Aorta (tissue), 5 donors: ENCODE measurements around the gene MACROD1. TPM values are rescaled to one million over a fixed set of nuclear protein-coding genes. Genes with fewer than 3 reads are reported as not detected.

ENCODE experiments used
- ATAC-seq: fragments of 200-7000 bp; cut with Tn5 transposase; one replicate; pipeline ENCODE4 v1.9.1; 2022; ENCODE audit warnings: moderate library complexity; ENCODE audit not compliant: low FRiP score
- DNase-seq, 2 donors: peaks; one replicate each; pipeline ENCODE4 v3.0.0-alpha.2; 2020
- H3K27ac ChIP-seq, 2 donors: one replicate each; pipeline ENCODE4 v1.5.1; 2013; ENCODE audit warnings: low read length in 2 of 2, mild to moderate bottlenecking in 2 of 2, moderate library complexity in 2 of 2, control low read depth in 1 of 2, inconsistent platforms in 1 of 2, low read depth in 1 of 2
- H3K27me3 ChIP-seq, 2 donors: one replicate each; pipeline ENCODE4 v1.6.1; 2013; ENCODE audit warnings: control low read depth in 1 of 2, low read length in 1 of 2, mild to moderate bottlenecking in 1 of 2, moderate library complexity in 1 of 2; ENCODE audit not compliant: insufficient read depth in 2 of 2, control insufficient read depth in 1 of 2
- H3K36me3 ChIP-seq, 2 donors: one replicate each; pipeline ENCODE4 v1.6.1; 2013; ENCODE audit warnings: control low read depth in 1 of 2, low read length in 1 of 2, mild to moderate bottlenecking in 1 of 2; ENCODE audit not compliant: insufficient read depth in 2 of 2, control insufficient read depth in 1 of 2
- H3K4me1 ChIP-seq, 2 donors: one replicate each; pipeline ENCODE4 v1.6.1; 2013; ENCODE audit warnings: low read length in 2 of 2, control low read depth in 1 of 2, mild to moderate bottlenecking in 1 of 2, moderate library complexity in 1 of 2; ENCODE audit not compliant: insufficient read depth in 2 of 2, control insufficient read depth in 1 of 2
- H3K4me3 ChIP-seq, 2 donors: one replicate each; pipeline ENCODE4 v1.5.1; 2013; ENCODE audit warnings: low read length in 2 of 2, control low read depth in 1 of 2, mild to moderate bottlenecking in 1 of 2
- H3K9me3 ChIP-seq: one replicate; pipeline ENCODE4 v1.6.1; 2013; ENCODE audit warnings: mild to moderate bottlenecking, low read length; ENCODE audit not compliant: control insufficient read depth
- WGBS, 2 donors: extraction: QIAGEN DNeasy Blood & Tissue Kit; methylation state at CpG; one replicate each; pipeline ENCODE4 v1.1.7; 2013; 5-methylcytosine and 5-hydroxymethylcytosine counted together
- intact Hi-C, 2 donors: fragments of 100-400 bp; cut with DNase I; formaldehyde crosslinking; loops; one replicate each; pipeline versions ENCODE4 v1.14.2 to v1.15.0; 2022
- polyA plus RNA-seq, 2 donors: library from polyadenylated mRNA; stranded (reverse); fragments of 200-250 nt; gene quantifications; one replicate each; pipeline ENCODE4 v1.2.3, GENCODE V29; 2013
- total RNA-seq, 2 donors: library from RNA; stranded (reverse); fragmentation: NEBNext Ultra II Directional; extraction: Animal tissue kit (Norgen Biotek cat#: 25700); gene quantifications; one replicate each; pipeline ENCODE4 v1.2.1, GENCODE V29; 2021
- donor health status: healthy with polysubstance abuse.
- donor health status: Bipolar disorder and iron deficiency.
- donor health status: DM: no; HTN: no; CAD: no.
- donor health status: DM: no; HTN: no; CAD: no.
- donor health status: DM: yes; HTN: yes; CAD: no.

MACROD1 gene
- total and polyA plus RNA-seq, 4 donors: 12.7 to 125 (median 65.2) TPM

DNA sequence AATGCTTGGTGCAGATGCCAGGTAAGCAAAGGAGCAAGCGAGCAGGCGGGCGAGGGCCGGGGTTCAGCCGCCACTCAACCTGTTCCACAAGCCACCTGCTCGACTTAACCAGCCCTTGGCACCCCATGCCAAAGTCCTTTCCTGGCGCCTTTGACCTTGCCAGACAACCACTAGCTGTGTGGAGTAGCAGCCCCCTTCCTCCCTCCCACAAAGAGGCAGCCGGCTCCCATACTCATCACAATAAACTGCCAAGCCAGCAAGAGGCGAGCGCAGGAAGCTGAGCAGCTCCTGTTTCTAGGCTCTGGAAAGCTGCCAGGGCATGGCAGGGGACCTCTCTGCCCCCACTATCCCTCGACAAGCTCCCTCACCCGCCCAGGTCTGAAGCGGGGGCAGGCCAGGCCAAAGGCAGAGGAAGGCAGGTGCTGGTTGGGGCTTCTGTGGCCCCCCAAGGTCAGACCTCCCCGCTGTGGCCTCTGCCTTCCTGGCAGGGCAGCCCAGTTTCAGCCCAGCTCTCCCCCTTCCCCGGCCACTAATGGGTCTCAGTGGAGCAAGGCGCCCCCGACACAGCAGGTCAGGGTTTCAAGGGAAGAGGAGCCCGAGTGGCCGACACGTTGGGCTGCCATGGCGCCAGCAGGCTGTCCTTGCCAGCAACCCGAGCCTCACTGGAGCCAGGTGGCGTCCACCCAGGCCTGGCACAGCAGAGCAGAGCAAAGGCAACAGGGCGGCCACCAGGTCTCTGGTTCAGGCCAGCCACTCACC lies 15.3 kb downstream of the MACROD1 start:
- no peak for DNase-seq

DNA sequence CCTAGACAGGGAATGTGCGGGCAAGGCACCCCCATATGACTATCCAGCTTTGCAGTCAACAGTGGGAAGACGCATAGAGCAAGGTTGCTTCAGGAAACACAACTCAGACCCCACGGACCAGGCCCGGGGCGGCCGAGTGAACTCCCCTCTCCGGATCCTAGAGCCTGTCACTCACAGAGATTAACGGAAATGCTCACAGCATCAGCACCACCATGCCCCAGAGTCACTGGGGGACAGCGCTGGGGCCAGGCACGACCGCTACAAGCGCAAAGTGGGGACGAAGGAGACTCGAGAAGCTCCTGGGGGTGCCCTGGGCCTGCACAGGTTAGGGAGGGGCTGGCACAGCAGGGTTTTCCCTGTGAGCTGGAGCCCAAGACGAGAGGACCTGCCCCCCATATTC lies 15.9 kb downstream of the MACROD1 start:
- no peaks in the 10 kb centered on the region for H3K4me1 ChIP-seq
- DNase-seq (no peak), ATAC-seq (no peak)
- no peaks in the 10 kb centered on the region for H3K9me3 ChIP-seq
- 91 to 95% methylated on average over 15 of the region's 15 CpGs for whole genome bisulfite sequencing, 2 donors
- no peaks in the 10 kb centered on the region for H3K36me3 ChIP-seq
- no peak overlapping the region for H3K27ac ChIP-seq
- H3K27me3 ChIP-seq: no peaks in the 10 kb centered on the region
- H3K4me3 ChIP-seq: no peak overlapping the region
- intact Hi-C loops: loop anchor here (5.0 to 10.0 kb wide), 2 partner anchors 313 to 385 kb away; partner anchors contain the start of genes MARK2 (in 2 of the 2) and ZFTA (in 1 of the 2)

More for the DNA sequence above, 15.3 kb downstream of the MACROD1 start:
- no peaks in the 10 kb centered on the region for H3K4me1 ChIP-seq
- H3K9me3 ChIP-seq: no peaks in the 10 kb centered on the region
- H3K27ac ChIP-seq: no peak overlapping the region
- no peaks in the 10 kb centered on the region for H3K27me3 ChIP-seq
- 76 to 78% methylated on average over 24 of the region's 24 CpGs for WGBS, 2 donors
- no peaks in the 10 kb centered on the region for H3K36me3 ChIP-seq
- no peak for ATAC-seq
- intact Hi-C loops: loop anchor here (5.0 to 10.0 kb wide), 2 partner anchors 313 to 386 kb away; partner anchors contain the start of genes MARK2 (in 2 of the 2) and ZFTA (in 1 of the 2)
- no peak overlapping the region for H3K4me3 ChIP-seq

DNA sequence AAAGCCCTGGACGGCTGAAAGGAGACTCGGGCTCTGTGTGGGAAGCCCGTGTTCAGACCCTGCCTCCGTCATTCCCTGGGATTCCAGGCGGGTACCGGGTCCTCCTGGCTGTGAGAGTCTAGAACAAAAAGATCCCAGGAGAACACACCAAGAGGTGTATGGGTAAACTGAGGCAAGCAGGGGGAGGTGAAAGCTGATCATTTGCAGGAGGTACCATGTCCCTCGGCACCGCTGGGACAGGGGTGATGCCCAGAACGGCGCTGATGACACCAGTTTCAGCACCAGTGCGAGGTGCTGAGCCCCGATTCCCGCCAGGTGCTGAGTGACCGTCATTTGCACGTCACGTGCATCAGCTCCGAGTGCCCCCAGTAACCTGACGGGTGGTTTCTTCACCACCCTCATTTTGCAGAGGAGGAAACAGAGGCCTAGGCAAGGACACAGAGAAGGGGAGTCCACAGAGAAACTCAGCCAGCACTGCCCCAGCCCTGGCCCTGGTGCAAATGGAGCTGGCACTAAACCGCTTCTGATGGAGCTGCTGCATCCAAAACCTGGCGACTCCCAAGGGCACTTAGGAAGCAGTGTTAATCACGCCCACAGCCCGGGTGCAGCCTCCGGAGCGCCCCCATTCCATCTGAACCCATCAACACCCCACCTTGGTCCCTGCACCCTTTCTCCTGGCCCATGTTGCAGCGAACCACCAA lies 16.8 kb downstream of the MACROD1 start:
- intact Hi-C loops: loop anchor here (2.0 kb wide), 1 partner anchor 148 kb away; no protein-coding TSS in a partner anchor
- no peaks in the 10 kb centered on the region for H3K9me3 ChIP-seq
- 76 to 77% methylated on average over 25 of the region's 25 CpGs for WGBS, 2 donors
- no peak overlapping the region for H3K27ac ChIP-seq
- no peak for ATAC-seq
- no peaks in the 10 kb centered on the region for H3K36me3 ChIP-seq
- no peaks in the 10 kb centered on the region for H3K27me3 ChIP-seq
- DNase-seq: no peak
- no peak overlapping the region for H3K4me3 ChIP-seq
- no peaks in the 10 kb centered on the region for H3K4me1 ChIP-seq

DNA sequence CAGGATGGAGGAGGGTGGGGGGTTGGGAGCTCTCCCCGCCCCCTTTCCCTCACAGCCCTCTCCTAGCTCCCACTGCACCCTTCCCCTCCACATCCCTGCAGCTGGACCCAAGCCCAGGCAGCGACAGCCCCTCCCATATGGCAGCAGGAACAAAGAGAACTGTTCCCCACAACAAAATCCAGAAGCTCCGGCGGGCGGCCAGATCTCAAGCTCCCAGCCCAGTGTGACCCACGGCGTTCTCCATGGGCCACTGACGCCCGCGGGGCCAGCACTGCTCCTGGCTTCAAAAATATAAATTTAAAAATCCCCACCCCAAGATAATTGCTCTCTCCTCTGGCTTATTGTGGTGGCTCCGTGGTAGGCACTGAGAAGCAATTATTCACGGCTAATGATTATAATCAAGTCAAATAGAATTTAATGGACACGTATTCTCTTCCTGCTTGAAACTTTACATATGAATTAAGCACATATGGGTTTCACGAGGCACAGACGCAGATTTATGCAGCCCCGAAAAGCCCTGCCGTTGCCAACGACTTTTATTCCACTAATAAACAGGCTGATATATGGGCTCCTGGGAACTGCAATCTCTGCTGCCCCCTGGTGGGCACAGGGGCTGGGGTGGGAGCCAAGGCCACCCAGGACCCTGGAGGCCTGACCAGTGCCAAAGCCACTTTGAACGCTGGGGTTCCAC lies 17.5 kb downstream of the MACROD1 start:
- H3K4me3 ChIP-seq: no peak overlapping the region
- H3K27ac ChIP-seq: no peak overlapping the region
- ATAC-seq: peak; percentile 79
- no peaks in the 10 kb centered on the region for H3K27me3 ChIP-seq
- intact Hi-C loops: loop anchor here (2.0 kb wide), 1 partner anchor 148 kb away; no protein-coding TSS in a partner anchor
- peak; percentile 79 to 93 for DNase-seq
- H3K9me3 ChIP-seq: no peaks in the 10 kb centered on the region
- H3K4me1 ChIP-seq: no peaks in the 10 kb centered on the region
- no peaks in the 10 kb centered on the region for H3K36me3 ChIP-seq
- WGBS, 2 donors: 5 to 6% methylated on average over 19 of the region's 19 CpGs

DNA sequence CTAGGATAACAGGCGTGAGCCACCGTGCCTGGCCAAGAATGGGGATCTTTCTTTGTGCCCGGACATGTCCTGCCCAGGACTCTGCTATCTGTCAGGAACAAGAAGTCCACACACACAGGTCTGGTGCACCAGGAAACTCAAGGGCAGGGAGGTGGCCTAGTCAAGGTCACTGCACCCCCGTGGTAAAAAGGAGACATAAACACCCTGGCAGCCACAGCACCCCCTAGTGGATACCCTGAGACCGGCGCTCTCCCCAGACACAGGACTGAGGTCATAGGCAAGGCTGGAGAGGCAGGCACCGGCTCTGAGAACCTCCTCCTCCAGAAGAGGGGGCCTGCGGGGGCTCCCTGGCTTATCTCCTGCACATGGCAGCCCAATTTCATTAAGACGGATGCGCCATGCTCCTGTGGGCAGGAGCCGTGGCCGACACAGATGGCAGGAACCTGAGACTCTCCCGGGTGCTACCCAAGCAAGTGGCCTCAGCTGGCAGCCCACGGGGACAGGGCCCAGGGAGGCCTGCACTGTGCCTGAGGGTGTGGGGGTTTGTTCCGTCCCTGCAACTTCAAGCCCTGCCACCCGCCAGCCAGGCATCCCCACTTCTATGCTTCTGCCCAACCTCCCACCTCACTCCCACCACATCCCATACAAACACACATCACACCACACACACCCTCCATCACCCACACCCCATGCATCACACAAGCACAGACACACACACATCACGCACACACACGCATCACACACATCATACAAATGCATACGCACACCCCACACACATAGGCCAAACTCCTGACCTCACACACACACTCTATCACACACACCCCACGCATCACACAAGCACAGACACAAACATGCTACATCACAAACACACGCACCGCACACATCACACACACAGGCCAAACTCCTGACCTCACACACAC lies 19.6 kb downstream of the MACROD1 start:
- no peaks in the 10 kb centered on the region for H3K9me3 ChIP-seq

DNA sequence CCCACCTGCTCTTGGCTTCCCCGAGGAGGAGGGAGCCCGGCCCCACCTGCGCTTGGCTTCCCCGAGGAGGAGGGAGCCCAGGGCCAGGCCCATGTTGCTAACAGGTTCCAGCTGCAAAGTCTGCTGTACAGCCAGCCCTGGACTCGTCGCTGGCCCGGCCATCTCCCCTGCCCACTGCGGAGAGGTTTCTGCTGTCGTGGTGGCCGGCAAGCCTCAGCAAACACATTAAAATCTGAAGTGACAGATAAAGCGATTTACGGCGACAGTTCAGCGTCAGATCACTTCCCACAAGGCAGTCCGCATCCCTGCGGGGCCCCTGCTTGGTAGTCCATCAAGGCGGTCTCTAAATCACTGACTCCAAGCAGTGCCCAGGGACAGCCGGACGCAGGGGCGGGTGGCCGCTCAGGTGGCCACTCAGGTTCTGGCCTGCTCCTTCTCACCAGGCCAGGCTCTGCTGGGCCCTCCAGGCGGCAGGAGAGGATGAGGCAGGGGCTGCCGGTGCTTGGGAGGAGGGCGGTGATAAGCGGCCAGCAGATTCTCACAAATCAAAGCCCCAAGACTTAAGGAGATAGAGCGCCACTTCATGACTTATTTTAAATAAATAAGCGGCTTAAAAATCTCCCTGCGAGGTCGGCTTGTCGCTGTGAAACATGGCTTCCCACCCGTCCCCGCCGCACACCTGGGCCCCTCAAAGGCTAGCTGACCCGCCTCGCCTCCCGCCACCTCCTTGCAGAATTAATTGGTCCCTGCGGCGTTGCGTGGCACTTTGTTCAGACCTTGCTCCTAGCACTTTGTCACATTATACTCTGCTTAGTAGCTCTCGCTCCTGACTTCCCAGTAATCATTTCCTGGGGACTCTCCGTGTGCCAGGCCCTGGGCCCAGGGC lies 21.1 kb downstream of the MACROD1 start:
- intact Hi-C loops: no loop called here
- 91 to 92% methylated on average over 41 of the region's 41 CpGs for WGBS, 2 donors
- Histone ChIP-seq H3K9me3 (no peaks in the 10 kb centered on the region), H3K36me3 (no peaks in the 10 kb centered on the region), H3K27ac (no peak overlapping the region), H3K4me3 (no peak overlapping the region), H3K4me1 (no peaks in the 10 kb centered on the region), H3K27me3 (no peaks in the 10 kb centered on the region)
- ATAC-seq (no peak), DNase-seq (no peak)

More for the DNA sequence above, 19.6 kb downstream of the MACROD1 start:
- Histone ChIP-seq H3K4me3 (no peak overlapping the region), H3K27me3 (no peaks in the 10 kb centered on the region), H3K4me1 (no peaks in the 10 kb centered on the region), H3K27ac (no peak overlapping the region), H3K36me3 (no peaks in the 10 kb centered on the region)
- peak in 1 of 2 donors; percentile 68 for DNase-seq
- intact Hi-C loops: no loop called here
- 85% methylated on average over 22 of the region's 22 CpGs for WGBS, 2 donors
- ATAC-seq: no peak

DNA sequence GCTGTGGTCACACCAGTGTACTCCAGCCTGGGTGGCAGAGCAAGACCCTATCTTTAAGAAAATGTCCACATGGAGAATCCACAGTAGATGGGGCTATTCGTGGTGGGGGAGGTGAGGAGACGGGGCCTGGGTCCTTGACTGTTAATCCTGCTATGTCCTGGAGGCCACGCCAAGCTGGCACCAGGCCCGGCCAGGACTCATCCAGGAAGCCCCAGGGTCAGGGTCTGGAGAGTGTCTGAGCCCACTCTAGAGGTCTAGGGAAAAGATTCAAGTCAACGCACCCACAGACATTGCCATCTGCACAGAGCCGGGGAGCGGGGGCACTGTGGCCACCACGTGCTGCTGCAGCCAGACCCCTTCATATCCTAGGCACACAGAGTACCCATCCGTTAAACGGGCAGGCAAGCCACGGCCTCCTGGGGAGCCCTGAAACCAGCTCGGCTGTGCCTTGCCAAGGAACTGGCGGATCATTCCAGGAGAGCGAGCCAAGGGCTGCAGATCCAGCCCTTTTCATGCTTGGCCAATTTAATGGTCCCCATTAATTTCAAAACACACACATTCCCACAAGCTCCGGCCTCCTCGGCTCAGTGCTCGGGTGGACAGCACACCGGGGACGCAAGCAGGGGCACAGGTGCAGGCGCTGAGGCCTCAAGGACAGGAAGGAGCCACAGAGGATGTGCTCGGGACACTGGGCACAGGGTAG lies 24.7 kb downstream of the MACROD1 start:
- peak; percentile 6 for ATAC-seq
- intact Hi-C loops: no loop called here

More for the DNA sequence above, 24.7 kb downstream of the MACROD1 start:
- WGBS, 2 donors: 61 to 68% methylated on average over 21 of the region's 21 CpGs
- H3K27ac ChIP-seq: no peak overlapping the region
- no peaks in the 10 kb centered on the region for H3K36me3 ChIP-seq
- H3K9me3 ChIP-seq: no peaks in the 10 kb centered on the region
- no peak for DNase-seq
- H3K27me3 ChIP-seq: no peaks in the 10 kb centered on the region
- H3K4me3 ChIP-seq: no peak overlapping the region
- H3K4me1 ChIP-seq: no peaks in the 10 kb centered on the region
